Cerebellar cortex (tissue), 1 donor: ENCODE measurements around the gene OGDH.

ENCODE experiments used
- DNase-seq: peaks from one replicate; pipeline ENCODE4 v3.0.0-alpha.2; 2015; ENCODE audit warnings: low spot score

The OGDH gene

DNA sequence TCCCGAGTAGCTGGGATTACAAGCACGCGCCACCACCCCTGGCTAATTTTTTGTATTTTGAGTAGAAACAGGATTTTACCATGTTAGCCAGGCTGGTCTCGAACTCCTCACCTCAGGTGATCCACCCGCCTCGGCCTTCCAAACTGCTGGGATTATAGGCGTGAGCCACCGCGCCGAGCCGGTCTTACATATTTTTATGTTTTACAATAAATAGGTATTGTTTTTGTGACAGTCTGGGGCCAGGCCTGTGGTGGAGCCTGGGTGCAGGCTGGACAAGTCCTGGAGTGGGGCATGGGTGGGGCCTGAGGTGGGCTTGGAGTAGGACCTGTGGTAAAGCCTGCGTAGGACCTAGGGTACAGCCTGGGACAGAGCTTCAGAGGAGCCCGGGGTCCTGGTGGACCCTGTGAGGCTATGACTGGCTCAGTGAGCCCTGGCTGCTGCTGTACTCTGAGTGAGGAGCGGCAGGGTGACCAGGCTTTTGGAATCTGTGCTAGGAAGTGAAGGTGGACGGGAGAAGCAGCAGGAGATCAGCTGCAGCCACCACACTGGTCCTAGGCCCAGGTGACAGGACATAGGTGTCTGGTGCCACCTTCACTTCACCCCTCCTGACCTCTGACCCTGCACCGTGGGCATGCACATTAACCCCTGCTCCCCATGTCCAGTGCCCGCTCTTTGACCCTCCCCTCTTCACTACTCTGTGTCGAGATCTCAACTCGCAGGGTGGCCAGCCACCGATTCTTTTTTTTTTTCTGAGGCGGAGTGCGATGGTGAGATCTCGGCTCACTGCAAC, 132.6 kb downstream of the OGDH start:
- DNase-seq, result no peak

DNA sequence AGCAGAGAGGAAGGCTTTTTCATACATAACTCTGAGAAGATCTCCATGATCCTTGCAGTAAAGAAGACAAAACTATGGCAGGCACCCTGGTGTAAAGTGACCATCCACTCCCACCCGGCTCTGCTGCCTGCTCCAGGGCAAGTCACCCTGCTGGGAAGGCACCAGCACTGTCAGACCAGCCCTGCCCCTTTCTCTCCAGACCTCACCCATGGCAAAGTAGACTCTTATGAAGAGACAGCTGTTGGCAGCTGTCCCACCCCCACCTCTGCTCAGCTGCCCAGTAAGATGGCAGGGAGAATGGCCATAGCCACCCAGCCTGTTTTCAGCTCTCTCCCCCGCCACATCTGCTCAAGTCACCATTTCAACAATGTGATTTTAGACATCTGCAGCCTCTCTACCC, 133.6 kb downstream of the OGDH start:
- no peak for DNase-seq

DNA sequence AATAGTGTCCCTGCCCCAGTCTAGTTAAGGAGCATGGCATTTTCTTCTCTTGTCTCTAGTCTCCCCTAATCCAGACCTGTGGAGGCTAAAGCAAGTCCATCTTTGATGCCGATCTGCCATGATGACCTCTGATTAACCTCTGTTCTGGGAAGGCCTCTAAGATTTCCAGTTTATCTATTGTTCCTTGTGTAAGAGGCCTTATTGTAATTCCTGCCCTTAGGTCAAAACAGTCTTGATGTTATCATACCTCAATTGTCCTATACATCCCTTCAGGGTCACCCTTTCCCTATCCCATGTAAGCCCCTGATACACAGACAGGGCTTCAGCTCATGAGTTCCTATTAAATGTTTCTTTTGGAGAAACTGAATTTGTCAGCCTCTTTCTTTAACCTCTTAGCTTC, 137.3 kb downstream of the OGDH start:
- DNase-seq, result no peak

DNA sequence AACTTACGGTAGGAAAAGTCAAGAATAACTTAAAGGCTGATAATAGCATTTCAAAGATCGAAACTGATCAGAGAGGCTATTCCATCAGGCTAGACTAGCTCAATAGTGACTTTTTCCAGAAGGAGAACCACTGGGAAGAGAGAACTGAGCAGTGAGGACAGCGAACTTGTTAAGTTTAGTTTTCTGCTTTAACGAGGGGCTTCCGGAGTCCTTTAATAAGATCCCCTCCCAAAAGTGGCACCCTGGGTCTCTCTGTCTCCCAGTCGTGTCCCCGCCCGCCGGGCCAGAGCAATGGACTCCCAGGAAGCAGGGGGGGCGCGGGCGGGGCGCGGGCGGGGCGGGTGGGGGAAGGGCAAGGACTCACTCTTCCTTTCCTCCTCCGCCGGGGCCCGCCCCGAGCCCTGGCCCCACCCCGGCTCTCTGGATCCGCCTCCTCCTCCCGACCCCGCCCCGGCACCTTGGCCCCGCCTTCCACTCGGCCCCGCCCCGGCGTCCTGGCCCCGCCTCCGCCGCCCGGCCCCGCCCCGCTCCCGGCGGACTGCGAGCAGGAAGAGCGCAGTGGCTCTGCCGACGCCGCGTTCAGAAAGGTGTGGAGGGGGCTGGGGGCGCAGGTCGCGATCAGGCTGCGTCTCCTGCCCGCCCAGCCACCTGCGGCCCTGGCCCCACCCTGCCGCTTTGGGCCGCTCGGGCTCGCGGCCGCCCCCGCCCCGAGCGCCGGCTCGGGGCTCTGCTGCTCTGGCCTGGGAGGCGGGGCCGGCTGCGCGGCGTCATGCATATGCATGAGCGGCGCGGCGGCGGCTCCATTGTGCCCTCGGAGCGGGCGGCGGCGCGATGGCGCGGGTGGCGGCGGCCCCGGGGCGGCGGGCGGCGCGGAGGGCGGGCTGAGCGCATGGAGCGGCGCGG, 141.9 kb downstream of the OGDH start, which contains the start of gene ZMIZ2:
ZMIZ2 (plus strand) TSS at position 803 of the 903 bp plus-strand sequence. CDS start 7,403 bp downstream, outside the sequence.
- DNase-seq, result peak; percentile 86

DNA sequence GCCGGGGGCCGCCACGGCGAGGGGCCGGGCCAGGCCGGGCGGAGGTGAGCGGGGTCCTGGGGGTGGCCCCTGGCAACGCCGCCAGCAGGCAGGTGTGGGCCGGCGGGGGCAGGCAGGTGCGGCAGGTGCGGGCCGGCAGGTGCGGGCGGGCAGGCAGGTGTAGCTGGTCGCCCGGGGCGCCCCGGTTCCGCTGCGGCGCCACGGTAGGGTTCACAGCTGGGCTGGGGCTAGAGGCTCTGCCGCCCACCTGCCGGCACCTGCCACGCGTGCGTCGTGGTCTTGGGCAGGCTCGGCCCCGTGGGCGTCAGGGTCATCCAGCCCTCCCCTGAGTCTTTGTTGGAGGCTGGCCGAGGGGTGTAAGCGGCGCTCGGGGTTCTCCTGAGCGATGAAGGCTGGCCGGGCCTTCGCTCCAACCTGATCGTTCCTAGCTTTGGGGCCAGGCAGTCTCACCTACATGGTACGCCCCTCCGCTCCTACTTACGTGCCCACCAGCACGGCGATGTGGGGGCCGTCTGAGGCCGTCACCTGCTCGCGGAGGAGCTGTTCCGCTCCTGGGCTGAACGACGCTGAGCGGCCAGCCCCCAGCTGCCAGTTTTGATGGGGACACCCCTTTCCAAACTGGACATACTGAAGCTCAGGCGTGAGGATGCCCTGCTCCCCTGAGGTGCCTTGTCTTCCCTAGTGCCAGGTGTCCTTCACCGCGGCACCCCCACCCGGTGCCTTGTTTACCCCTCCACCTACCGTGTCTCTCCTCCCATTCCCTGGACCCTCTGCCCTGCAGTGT, 142.7 kb downstream of the OGDH start:
- no peak for DNase-seq

DNA sequence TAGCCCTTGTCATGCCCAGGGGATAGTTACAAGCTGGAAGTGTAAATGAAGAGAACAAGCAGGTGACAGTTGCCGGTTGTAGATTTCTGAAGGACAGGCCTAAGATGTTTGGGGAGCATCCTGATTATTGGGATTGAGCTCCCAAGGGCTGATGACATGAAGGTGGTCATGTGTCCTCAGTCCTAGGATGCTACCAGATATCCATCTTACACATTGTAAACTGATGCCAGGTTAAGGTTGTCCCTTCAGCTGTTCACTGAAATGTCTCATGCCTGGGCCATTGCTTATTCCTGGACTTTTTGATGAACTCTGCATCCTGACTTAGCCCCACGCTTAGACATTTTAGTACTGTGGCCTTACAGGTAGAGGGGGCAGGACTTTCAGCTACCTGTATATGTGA, 143.6 kb downstream of the OGDH start:
- no peak for DNase-seq

DNA sequence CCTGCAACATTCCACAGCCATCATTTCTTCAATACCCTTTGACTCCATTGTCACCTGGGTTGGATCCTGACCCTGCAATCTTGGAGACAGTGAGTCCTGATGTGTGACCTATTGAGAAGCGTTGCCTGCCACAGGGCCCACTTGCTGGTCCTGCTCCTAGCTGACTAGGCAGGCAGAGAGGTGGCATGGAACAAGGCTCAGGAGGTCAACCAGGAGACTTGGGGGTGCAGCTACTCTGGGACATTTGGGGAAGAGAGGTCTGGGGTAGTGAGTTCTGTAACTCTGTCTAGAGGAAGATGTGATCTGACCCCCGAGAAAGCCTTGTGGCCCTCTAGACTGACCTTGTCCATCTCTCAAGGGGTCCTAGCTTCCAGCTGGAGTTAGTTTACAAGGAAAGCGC, 144.0 kb downstream of the OGDH start:
- DNase-seq, result no peak

DNA sequence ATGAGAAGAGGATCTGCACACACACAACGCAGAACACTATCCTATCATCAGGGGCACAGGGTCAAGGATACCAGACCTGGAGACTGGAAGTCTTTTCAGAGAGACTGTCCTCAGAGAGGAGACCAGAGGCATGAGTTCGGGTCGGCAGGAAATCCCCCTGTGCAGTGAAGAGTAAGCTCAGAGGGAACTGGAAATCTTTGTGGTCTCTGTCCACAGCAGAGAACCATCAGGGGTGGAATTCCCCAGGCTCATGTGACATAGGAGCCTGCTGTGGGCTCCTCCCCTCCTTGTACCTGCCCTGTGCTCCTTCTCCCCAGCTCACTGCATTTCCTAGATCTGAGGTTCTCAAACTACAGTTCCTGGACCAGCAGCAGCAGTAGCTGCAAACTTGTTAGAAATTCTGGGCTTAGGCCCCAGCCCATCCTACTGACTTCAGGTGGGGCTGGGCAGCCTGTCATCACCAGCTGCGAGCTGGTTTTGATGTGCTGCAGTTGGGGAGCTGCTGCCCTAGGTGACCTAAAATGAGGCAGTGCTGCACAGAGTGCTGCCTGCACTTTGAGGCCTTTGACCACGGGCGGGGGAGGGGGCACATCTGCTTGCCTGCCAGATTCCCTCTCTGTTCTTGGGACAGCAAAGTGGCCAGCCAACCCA, 144.6 kb downstream of the OGDH start:
- DNase-seq, result no peak

DNA sequence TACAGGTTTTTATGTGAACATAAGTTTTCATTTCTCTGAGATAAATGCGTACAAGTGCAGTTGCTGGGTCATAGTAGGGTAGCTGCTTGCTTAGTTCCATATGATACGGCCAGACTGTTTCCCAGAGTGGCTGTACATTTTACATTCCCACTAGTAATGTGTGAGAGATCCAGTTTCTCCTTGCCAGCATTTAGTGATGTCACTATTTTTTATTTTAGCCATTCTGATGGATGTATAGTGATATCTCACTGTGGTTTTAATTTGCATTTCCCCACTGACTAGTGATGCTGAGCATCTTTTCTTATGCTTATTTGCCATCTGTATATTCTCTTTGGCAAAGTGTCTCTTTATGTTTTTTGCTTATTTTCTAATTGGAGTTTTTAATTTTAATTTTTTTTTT, 146.4 kb downstream of the OGDH start:
- DNase-seq, result no peak

DNA sequence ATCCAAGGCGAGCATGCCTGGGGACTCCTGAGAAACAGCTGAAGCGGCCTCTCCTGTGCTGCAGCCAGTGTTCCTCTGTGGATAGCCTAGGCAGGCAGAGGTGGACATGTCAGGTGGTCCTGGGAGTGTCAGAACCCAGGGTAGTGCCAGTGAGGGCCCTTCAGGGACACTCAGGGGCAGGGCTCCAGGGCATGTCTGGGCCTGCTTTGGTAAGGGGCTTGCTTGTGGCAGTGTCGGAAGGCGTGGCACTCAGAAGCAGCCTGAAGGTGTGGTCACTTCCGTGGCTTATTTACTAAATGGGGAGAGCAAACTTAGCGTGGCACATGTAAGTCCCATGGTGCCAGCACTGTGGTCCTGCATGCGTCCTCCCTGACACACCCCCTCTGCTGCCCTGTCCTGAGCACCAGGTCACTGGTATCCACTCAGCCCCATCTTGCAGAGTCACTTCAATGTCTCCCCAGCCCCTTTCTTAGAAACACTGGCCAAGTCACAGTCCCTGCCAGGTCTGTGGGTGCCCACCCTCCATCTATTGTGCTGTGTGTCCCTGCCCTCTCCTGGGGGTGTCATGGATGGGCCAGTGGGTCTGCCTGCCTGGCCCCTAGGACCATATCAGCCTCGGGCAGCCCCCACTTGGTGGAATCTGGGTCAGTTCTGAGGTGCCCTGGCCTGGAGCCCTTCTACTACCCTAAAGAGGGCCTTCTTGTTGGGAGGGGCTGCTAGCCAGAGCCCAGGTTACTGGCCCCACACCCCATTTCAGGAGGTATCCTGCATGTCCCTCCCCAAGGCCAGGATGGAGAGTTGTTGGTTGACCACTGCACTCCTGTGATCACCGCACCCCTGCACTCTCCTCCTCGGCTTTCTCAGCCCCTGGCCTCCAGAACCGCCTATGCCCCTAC, 148.6 kb downstream of the OGDH start:
- no peak for DNase-seq

DNA sequence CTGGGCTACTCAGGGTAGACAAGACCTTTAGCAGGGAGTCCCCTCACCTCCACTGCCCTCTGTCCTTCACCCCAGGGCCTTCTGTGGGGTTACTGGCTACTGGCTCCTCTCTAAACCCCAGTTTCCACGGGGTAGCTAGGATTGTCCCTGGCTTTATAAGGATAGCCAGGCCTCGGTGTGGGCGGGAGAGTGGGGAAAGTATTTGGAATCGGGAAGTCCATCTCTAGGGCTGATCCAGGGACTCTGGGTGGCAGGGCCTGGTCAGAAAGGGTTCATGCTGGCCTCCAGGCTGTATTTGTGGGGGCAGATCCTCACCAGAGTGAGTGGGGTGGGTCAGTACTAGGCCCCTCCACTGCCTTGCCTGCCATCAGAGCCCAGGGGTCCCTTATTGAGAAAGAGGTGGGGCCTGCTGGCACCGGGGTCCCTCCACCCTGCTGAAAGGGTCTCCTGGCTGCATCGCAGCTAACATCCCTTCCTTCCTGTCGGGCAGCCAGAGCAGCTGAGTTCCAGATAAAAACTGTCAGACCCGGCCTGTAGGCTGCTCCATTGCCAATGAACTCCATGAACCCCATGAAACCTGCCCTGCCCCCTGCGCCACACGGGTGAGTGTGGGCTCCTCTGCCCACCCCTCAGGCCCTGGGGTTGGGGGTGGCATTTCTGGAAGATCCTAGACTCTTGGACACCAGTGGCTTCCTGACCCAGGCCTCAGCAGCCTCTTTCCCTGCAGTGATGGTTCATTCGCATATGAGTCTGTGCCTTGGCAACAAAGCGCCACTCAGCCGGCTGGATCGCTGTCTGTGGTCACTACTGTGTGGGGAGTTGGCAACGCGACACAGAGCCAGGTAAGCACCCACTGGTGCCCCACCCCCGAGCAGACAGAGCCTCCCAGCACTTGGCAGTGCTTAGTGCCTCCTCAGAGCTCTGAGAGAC, 149.5 kb downstream of the OGDH start:
- peak; percentile 28 for DNase-seq

DNA sequence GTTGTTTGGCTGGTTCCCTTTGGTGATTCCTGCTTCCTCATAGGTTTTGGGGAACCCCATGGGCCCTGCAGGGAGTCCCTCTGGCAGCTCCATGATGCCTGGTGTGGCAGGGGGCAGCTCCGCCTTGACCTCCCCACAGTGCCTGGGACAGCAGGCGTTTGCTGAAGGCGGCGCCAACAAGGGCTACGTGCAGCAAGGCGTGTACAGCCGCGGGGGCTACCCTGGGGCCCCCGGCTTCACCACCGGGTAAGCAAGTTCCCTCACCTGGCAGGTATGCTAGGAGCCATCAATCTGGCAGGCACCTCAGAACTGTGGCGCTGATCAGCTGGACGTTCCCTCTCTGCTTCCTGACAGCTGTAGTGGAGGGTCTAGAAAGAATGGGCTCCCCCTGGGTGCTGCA, 150.5 kb downstream of the OGDH start:
- DNase-seq, result no peak

DNA sequence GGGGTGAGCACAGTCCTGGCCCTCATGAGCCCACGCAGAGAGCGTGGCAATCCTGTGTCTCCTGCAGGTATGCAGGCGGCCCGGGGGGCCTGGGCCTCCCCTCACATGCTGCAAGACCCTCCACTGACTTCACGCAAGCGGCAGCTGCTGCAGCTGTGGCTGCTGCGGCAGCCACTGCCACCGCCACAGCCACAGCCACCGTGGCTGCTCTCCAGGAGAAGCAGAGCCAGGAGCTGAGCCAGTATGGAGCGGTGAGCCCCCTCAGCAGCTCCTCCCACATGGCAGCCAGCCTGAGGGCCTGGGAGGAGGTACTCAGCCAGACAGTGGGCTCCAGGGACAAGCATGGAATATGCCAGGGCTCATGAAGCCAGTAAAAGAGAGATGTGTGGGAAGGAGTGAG, 150.9 kb downstream of the OGDH start:
- DNase-seq, result no peak

DNA sequence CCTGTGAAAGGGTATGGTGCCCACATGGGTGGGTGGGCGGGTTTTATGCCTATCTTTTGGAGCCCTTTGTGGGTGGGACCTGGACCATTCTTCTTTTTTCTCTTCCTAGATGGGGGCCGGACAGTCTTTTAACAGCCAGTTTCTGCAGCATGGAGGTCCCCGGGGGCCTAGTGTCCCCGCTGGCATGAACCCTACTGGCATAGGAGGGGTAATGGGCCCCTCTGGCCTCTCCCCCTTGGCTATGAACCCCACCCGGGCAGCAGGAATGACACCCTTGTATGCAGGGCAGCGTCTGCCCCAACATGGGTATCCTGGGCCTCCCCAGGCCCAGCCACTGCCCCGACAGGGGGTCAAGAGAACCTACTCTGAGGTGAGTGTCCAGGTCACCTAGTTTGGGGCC, 151.3 kb downstream of the OGDH start:
- DNase-seq, result no peak
